Ramos (cell line): ENCODE data around the gene SLC49A4.

Source experiments
- in situ Hi-C: fragments of 300-500 bp; cut with MboI; formaldehyde crosslinking; loops from one replicate; pipeline ENCODE4 v1.14.3; 2022; ENCODE audit warnings: low sequenced_read_pairs; ENCODE audit not compliant: unreplicated experiment

The SLC49A4 gene

GRCh38 chr3:122925756-122926155, 130.9 kb downstream of the SLC49A4 start:
- in situ Hi-C loops, result no loop called here

- in situ Hi-C loops, result no loop called here
Measured at GRCh38 chr3:122926322-122926721, 131.5 kb downstream of the SLC49A4 start.

DNA sequence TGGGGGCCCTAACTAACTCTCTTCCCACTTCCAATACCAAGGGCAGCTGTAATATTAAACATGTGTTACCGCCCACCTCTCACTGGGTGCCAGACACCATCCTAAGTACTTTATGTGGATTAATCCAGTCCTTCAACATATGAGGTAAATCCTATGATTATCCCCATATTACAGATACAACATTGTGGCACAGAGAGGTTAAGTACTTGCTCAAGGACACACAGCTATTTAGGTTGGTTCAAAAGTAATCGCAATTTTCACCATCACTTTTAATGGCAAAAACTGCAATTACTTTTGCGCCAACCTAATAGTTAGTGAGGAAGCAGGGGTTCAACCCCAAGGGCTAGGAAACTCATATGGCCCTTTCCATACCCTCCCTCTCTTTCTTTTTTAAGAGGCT, 131.9 kb downstream of the SLC49A4 start:
- in situ Hi-C loops, result no loop called here

- in situ Hi-C loops, result no loop called here
Measured at GRCh38 chr3:122927726-122928125, 132.9 kb downstream of the SLC49A4 start.

- in situ Hi-C loops, result no loop called here
Measured at GRCh38 chr3:122928396-122929187, 133.7 kb downstream of the SLC49A4 start.

DNA sequence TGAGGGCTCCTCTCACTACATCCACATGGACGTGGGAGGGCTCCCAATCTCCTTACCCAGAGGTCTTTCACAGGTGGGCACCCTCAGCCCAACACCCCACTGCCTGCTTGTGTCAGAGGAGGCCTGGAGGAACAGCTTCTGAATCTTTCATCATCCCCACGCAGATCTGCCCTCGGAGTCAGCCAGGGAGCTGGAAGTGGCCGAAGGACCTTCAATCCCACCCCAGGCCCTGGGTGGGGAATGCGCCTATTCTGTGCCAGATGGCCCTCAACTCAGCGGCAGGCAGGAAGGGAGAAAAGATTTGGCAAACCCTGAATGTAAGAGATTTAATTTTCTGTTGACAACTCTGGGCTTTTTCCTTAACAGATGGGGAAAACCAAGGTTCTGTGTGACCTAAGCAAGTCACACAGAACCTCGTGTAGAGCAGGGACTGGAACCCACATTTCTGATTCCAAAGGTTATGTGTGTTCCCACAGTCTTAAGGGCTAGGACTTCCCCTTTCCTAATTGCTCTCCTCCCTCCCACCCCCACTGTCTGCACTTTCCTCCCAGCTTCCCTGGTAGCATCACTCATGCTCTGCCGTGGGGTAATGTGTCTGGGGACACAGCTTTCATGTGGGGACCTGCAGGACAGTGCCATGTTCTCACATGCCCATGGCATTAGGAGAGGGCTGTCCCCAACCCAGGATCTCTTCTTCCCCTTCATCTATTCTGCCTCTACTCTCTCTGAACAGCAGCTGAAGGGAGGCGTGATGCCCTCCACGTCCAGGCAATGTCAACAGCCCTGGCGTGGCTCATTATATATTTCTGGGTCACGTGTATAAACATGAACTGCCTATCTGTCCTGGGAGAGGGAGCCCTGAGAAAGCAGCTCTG, 134.6 kb downstream of the SLC49A4 start:
- in situ Hi-C loops, result no loop called here

DNA sequence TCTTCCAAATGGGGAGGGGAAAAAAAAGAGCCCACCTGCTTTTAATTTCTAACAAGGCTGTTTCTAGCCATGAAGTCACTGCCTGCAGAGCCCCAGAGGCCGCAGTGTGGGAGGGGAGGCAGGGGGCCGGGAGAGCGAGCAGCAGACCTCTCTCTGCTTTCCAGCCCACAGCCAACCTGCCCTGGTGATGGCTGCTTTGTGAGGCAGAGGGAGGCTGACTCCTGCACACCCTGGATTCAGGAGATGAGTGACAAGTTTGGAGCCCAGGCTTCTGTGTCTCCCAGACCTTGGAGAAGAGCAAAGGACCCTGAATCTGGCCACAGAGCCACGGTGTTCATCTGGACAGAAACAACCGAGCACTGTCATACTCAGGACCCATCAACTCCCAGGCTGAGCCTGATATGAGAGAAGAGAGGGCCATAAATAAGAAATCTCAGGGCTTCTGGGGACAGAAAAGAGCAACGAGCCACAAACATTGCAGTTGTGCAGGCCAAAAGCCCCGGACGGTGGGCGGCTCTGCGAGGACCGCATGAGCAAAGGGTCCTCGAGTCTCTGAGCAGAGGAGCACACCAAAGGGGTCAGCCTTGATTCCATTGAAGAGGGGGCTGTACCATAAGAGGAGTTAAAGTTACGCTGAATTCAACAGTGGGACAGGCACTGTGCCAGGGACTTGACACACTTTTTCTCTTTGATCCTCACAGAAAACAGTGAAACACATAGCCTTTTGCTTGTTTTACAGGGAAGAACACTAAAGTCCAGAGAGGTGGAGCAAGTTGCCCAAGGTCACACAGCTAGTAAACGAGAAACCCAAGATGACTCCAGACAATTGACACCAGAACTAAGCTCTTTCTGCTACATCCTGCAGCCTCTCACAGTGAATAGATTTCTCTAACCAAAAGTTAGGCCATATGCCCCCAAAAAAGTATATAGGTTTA, 135.5 kb downstream of the SLC49A4 start:
- in situ Hi-C loops, result no loop called here
